GM10266 (cell line): ENCODE data around the gene BRI3.
"Not testable (repeated sequence)": the region's sequence is repeated elsewhere in the genome, so short reads cannot be mapped to it uniquely, and the experiment has no call there.

Source experiments
- DNase-seq: peaks from one replicate; pipeline ENCODE4 v3.0.0; 2012; ENCODE audit errors: extremely low spot score
- CTCF ChIP-seq: IDR thresholded peaks from 2 replicates; pipeline ENCODE4 v1.5.1; 2012; ENCODE audit warnings: mild to moderate bottlenecking, low read depth; ENCODE audit not compliant: control insufficient read depth, insufficient read depth; ENCODE audit errors: missing control alignments

Gene BRI3

GRCh38 chr7:98315318-98315993 lies 34.0 kb downstream of the BRI3 start:
- no peak for TF ChIP-seq CTCF
- peak; percentile 53 for DNase-seq

GRCh38 chr7:98315994-98316527 lies 34.6 kb downstream of the BRI3 start:
- DNase-seq: not testable (repeated sequence)

GRCh38 chr7:98317366-98318040 lies 36.0 kb downstream of the BRI3 start:
- DNase-seq: no peak
- TF ChIP-seq CTCF: no peak

- no peak for TF ChIP-seq CTCF
- no peak for DNase-seq
Observed at GRCh38 chr7:98319176-98319575, 37.7 kb downstream of the BRI3 start.

- TF ChIP-seq CTCF: no peak
- no peak for DNase-seq
Observed at GRCh38 chr7:98321301-98321700, 39.8 kb downstream of the BRI3 start.

- TF ChIP-seq CTCF: no peak
- no peak for DNase-seq
Observed at GRCh38 chr7:98322331-98323270, 41.1 kb downstream of the BRI3 start.

- no peak for DNase-seq
- no peak for TF ChIP-seq CTCF
Observed at GRCh38 chr7:98323597-98324322, 42.3 kb downstream of the BRI3 start.
